ENCODE data around the gene THAP11.

- TF ChIP-seq EZH2 (IDR thresholded peaks at IDR 0.05; ENCODE audit: borderline replicate concordance) = no peak
- TF ChIP-seq CTCF (IDR thresholded peaks at IDR 0.05; ENCODE audit: poor library complexity) = no peak
- TF ChIP-seq EZH2phosphoT487 (IDR thresholded peaks at IDR 0.05; ENCODE audit: low read depth, severe bottlenecking, unreplicated experiment) = no peak
These were observed 51.0 kb downstream of the THAP11 start, which contains the start of gene PSKH1 for GRCh38 chr16:67892899-67893742.

All from hepatocyte (in vitro differentiated cells).